ENCODE data around the gene SORL1-AS1.
A peak's percentile ranks its signal among the peaks of the same experiment; 100 is the strongest.

Gene SORL1-AS1

DNA sequence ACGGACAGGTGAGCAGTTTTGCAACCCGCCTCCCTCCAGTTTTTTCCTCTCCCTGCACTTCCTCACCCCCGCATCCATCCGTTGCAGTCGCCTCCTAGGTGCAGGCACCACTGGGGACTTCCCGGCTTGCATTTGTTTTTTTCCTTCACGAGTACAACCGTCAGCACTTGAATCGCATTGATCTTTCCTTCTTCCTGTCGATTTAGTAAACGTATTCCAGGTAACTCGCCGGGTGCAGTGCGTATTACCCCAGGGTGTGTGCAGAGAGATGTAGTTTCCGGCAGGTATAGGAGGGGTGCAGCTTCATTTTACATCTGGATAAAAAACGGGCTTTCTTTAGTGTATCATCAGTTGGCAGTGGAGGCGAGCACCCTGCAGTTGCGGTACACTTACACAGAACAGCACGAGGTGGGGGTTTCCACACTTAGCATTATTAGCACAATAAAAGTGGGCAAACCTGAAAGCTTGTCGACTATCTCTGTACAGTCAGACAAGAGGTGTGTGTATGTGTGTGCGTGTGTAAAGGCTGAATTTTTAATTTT is at the start of gene SORL1-AS1:
TSS of gene SORL1-AS1 (minus strand) at position 359 of the 542 bp plus-strand sequence.
- TF ChIP-seq POLR2AphosphoS5 (IDR thresholded peaks at IDR 0.05), result no peak
- no peak for TF ChIP-seq POLR2A (IDR thresholded peaks at IDR 0.05)
- TF ChIP-seq, protein P1, sequence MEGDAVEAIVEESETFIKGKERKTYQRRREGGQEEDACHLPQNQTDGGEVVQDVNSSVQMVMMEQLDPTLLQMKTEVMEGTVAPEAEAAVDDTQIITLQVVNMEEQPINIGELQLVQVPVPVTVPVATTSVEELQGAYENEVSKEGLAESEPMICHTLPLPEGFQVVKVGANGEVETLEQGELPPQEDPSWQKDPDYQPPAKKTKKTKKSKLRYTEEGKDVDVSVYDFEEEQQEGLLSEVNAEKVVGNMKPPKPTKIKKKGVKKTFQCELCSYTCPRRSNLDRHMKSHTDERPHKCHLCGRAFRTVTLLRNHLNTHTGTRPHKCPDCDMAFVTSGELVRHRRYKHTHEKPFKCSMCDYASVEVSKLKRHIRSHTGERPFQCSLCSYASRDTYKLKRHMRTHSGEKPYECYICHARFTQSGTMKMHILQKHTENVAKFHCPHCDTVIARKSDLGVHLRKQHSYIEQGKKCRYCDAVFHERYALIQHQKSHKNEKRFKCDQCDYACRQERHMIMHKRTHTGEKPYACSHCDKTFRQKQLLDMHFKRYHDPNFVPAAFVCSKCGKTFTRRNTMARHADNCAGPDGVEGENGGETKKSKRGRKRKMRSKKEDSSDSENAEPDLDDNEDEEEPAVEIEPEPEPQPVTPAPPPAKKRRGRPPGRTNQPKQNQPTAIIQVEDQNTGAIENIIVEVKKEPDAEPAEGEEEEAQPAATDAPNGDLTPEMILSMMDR (IDR thresholded peaks at IDR 0.05 in 8 of 11, conservative IDR thresholded peaks at IDR 0.05 in 3 of 11), result no peak
- H3K4me1 ChIP-seq, result peaks cover 22 to 97% (median 63%) of the 10 kb centered on the region in 6 donors
- 1 to 4% (median 2%) methylated on average over 20 to 21 of the region's 21 CpGs for WGBS, 5 donors
- H3K27me3 ChIP-seq (replicated peaks in 1 of 7), result peaks cover 0 to 25% (median 4%) of the 10 kb centered on the region in 7 donors
- H3K27ac ChIP-seq, result peak within 1 kb of the TSS; percentile 66 to 94 (median 84)
- no peak for DNase-seq
- H3K4me3 ChIP-seq, result peak within 1 kb of the TSS; percentile 64 to 97 (median 84)
- peaks cover 0 to 3% (median 0%) of the 10 kb centered on the region in 6 donors for H3K36me3 ChIP-seq
- no peaks in the 10 kb centered on the region for H3K9me3 ChIP-seq
- intact Hi-C loops (cut with DNase I; ENCODE audit: low total_unique reads), result no loop called here

- Histone ChIP-seq H3K9me3 (peaks cover 0 to 11% (median 5%) of the 10 kb centered on the region in 8 donors), H3K4me1 (peaks cover 0 to 43% (median 2%) of the 10 kb centered on the region in 6 donors), H3K27ac (no peak overlapping the region), H3K36me3 (peaks cover 0 to 76% (median 14%) of the 10 kb centered on the region in 6 donors), H3K27me3 (replicated peaks in 1 of 7) (no peaks in the 10 kb centered on the region), H3K4me3 (no peak overlapping the region)
- no peak for DNase-seq
- intact Hi-C loops (cut with DNase I; ENCODE audit: low total_unique reads), result no loop called here
- 65 to 85% (median 84%) methylated on average over 1 of the region's 1 CpG for WGBS, 5 donors
- TF ChIP-seq, protein P1 (IDR thresholded peaks at IDR 0.05 in 8 of 11, conservative IDR thresholded peaks at IDR 0.05 in 3 of 11), result no peak
- no peak for TF ChIP-seq POLR2A (IDR thresholded peaks at IDR 0.05)
- no peak for TF ChIP-seq POLR2AphosphoS5 (IDR thresholded peaks at IDR 0.05)
Observed at GRCh38 chr11:121500717-121501116, 48.0 kb upstream of the SORL1-AS1 start.

GRCh38 chr11:121500275-121500674 is 47.5 kb upstream of the SORL1-AS1 start:
- Histone ChIP-seq H3K4me3 (no peak overlapping the region), H3K27ac (no peak overlapping the region), H3K9me3 (peaks cover 0 to 7% (median under 1%) of the 10 kb centered on the region in 8 donors), H3K36me3 (peaks cover 0 to 76% (median 14%) of the 10 kb centered on the region in 6 donors), H3K27me3 (replicated peaks in 1 of 7) (no peaks in the 10 kb centered on the region), H3K4me1 (peaks cover under 1 to 48% (median 6%) of the 10 kb centered on the region in 6 donors)
- DNase-seq, result no peak
- intact Hi-C loops (cut with DNase I; ENCODE audit: low total_unique reads), result no loop called here
- TF ChIP-seq, protein P1 (IDR thresholded peaks at IDR 0.05 in 8 of 11, conservative IDR thresholded peaks at IDR 0.05 in 3 of 11), result no peak
- TF ChIP-seq POLR2A (IDR thresholded peaks at IDR 0.05) (no peak), POLR2AphosphoS5 (IDR thresholded peaks at IDR 0.05) (no peak)
- WGBS, 5 donors, result 33 to 93% (median 66%) methylated on average over 2 of the region's 2 CpGs

- Histone ChIP-seq H3K4me1 (peaks cover 5 to 56% (median 15%) of the 10 kb centered on the region in 6 donors), H3K27ac (no peak overlapping the region), H3K27me3 (replicated peaks in 1 of 7) (no peaks in the 10 kb centered on the region), H3K36me3 (peaks cover 0 to 74% (median 14%) of the 10 kb centered on the region in 6 donors), H3K9me3 (no peaks in the 10 kb centered on the region), H3K4me3 (no peak overlapping the region)
- intact Hi-C loops (cut with DNase I; ENCODE audit: low total_unique reads), result no loop called here
- no peak for DNase-seq
- 32 to 74% (median 49%) methylated on average over 2 of the region's 2 CpGs for WGBS, 5 donors
- TF ChIP-seq POLR2AphosphoS5 (IDR thresholded peaks at IDR 0.05) (no peak), POLR2A (IDR thresholded peaks at IDR 0.05) (no peak)
- TF ChIP-seq, protein P1 (IDR thresholded peaks at IDR 0.05 in 8 of 11, conservative IDR thresholded peaks at IDR 0.05 in 3 of 11), result no peak
Observed at GRCh38 chr11:121499405-121499804, 46.6 kb upstream of the SORL1-AS1 start.
